GM12864 (cell line): ENCODE results near the gene IL32.

ENCODE experiments used
- DNase-seq: peaks from one replicate; pipeline ENCODE4 v3.0.0-alpha.2; 2011; ENCODE audit warnings: low read depth
- H3K4me3 ChIP-seq: 2 replicates; pipeline ENCODE4 v1.5.1; 2011; ENCODE audit warnings: mild to moderate bottlenecking, low read depth, low read length, control low read depth
- CTCF ChIP-seq: IDR thresholded peaks from 2 replicates; pipeline ENCODE4 v1.5.1; 2011; ENCODE audit warnings: low read depth, mild to moderate bottlenecking, moderate library complexity, low read length, control low read depth, inconsistent platforms; ENCODE audit errors: missing control alignments

IL32 gene

GRCh38 chr16:3099395-3099731, 33.9 kb downstream of the IL32 start:
- TF ChIP-seq CTCF = no peak
- DNase-seq = no peak
- H3K4me3 ChIP-seq = no peak overlapping the region

- peak; percentile 70 for DNase-seq
- peak overlapping the region; percentile 31; the same call in 1 of the 2 replicates for H3K4me3 ChIP-seq
- no peak for TF ChIP-seq CTCF
These were observed 34.5 kb downstream of the IL32 start for GRCh38 chr16:3099732-3100499.

- peak; percentile 74 for TF ChIP-seq CTCF
- H3K4me3 ChIP-seq = no peak overlapping the region
- DNase-seq = no peak
These were observed 35.8 kb downstream of the IL32 start for GRCh38 chr16:3101018-3101840.

- H3K4me3 ChIP-seq = no peak overlapping the region
- TF ChIP-seq CTCF = no peak
- DNase-seq = no peak
These were observed 36.5 kb downstream of the IL32 start for GRCh38 chr16:3101841-3102470.

- TF ChIP-seq CTCF = no peak
- H3K4me3 ChIP-seq = peak overlapping the region; percentile 89
- DNase-seq = peak; percentile 74
These were observed 40.9 kb downstream of the IL32 start for GRCh38 chr16:3106205-3106928.

- no peak for TF ChIP-seq CTCF
- peak within 1 kb of the TSS; percentile 52 for H3K4me3 ChIP-seq
- DNase-seq = no peak
These were observed 46.8 kb downstream of the IL32 start, which contains the start of gene ZNF205 for GRCh38 chr16:3112058-3112880. TSS of gene ZNF205 (plus strand) at chr16:3112586. CDS start at chr16:3113431, 845 bp downstream.
